B cell (primary cell): ENCODE data around the gene RPTOR. TPM values are rescaled to one million over a fixed set of nuclear protein-coding genes. Genes with fewer than 3 reads are reported as not detected.
"Not testable (repeated sequence)": the region's sequence is repeated elsewhere in the genome, so short reads cannot be mapped to it uniquely, and the experiment has no call there.

Source experiments
- ATAC-seq: fragments of 200-7000 bp; cut with Tn5 transposase; one replicate; pipeline ENCODE4 v1.10.0; 2021; ENCODE audit warnings: low read depth, mild to moderate bottlenecking, moderate number of reproducible peaks, moderate library complexity
- CTCF ChIA-PET: fragments of 350-600 bp; sonication (Branson Sonifier 250); formaldehyde crosslinking; loops from one replicate; lab custom pipeline; 2021; ENCODE audit warnings: antibody characterized with exemption, inconsistent platforms; lab: Charles Lee
- POLR2A ChIA-PET: fragments of 350-600 bp; sonication (Branson Sonifier 250); formaldehyde crosslinking; loops from one replicate; lab custom pipeline; 2021; ENCODE audit warnings: antibody characterized with exemption; lab: Charles Lee
- DNase-seq: peaks from one replicate; pipeline ENCODE4 v3.0.0; 2013
- H2AFZ ChIP-seq: 2 replicates; pipeline ENCODE4 v1.6.1; 2012; ENCODE audit warnings: mild to moderate bottlenecking, low read depth, low read length; ENCODE audit not compliant: insufficient read depth, poor library complexity, severe bottlenecking
- H3K27ac ChIP-seq, 2 donors: 1 replicate in 1 of 2; 2 replicates in 1 of 2; pipeline ENCODE4 v1.5.1; 2012 to 2013; ENCODE audit warnings: low read length in 2 of 2, mild to moderate bottlenecking in 2 of 2, moderate library complexity in 1 of 2
- H3K27me3 ChIP-seq, 4 experiments: fragments of 200-600 bp in 1 of 4; sonication (generic) in 1 of 4; replicated peaks in 1 of 4; 1 replicate in 2 of 4; 2 replicates in 2 of 4; pipeline versions ENCODE4 v1.6.1 to v1.7.0; 2013 to 2016; ENCODE audit warnings: low read length in 3 of 4, mild to moderate bottlenecking in 2 of 4, mixed read lengths in 1 of 4, moderate library complexity in 1 of 4; ENCODE audit not compliant: insufficient read depth in 4 of 4, control insufficient read depth in 3 of 4; ENCODE audit errors: control extremely low read depth in 1 of 4
- H3K36me3 ChIP-seq, 2 experiments: replicated peaks in 1 of 2; 1 replicate in 1 of 2; 2 replicates in 1 of 2; pipeline versions ENCODE4 v1.6.1 to v1.7.1; 2013; ENCODE audit warnings: low read length in 1 of 2; ENCODE audit not compliant: insufficient read depth in 2 of 2, control insufficient read depth in 1 of 2; ENCODE audit errors: control extremely low read depth in 1 of 2, extremely low read depth in 1 of 2
- H3K4me1 ChIP-seq, 2 donors: fragments of 200-600 bp in 1 of 2; sonication (generic) in 1 of 2; 1 replicate in 1 of 2; 2 replicates in 1 of 2; pipeline versions ENCODE4 v1.5.1 to v1.6.1; 2013 to 2017; ENCODE audit warnings: low read length in 2 of 2; ENCODE audit not compliant: control insufficient read depth in 2 of 2, insufficient read depth in 2 of 2
- H3K4me2 ChIP-seq: replicated peaks from 2 replicates; pipeline ENCODE3; 2012; ENCODE audit warnings: mild to moderate bottlenecking, low read depth, low read length; ENCODE audit not compliant: poor library complexity, severe bottlenecking
- H3K4me3 ChIP-seq, 5 experiments: fragments of 200-600 bp in 1 of 5; sonication (generic) in 1 of 5; 1 replicate in 3 of 5; 2 replicates in 2 of 5; pipeline versions ENCODE4 v1.5.1 to v1.7.0; 2011 to 2016; ENCODE audit warnings: low read length in 4 of 5, mild to moderate bottlenecking in 4 of 5, low read depth in 2 of 5, control low read depth in 1 of 5, moderate library complexity in 1 of 5; ENCODE audit not compliant: insufficient read depth in 1 of 5; ENCODE audit errors: control extremely low read depth in 1 of 5, extremely low read depth in 1 of 5
- H3K79me2 ChIP-seq: fragments of 200-600 bp; sonication (generic); one replicate; pipeline ENCODE4 v1.6.0; 2016; ENCODE audit warnings: low read length; ENCODE audit not compliant: control insufficient read depth, insufficient read depth
- H3K9ac ChIP-seq: fragments of 200-600 bp; sonication (generic); 2 replicates; pipeline ENCODE4 v1.6.1; 2017; ENCODE audit warnings: mild to moderate bottlenecking, low read length, moderate library complexity
- H3K9me3 ChIP-seq, 3 donors: one replicate each; pipeline versions ENCODE4 v1.6.1 to v1.7.1; 2013; ENCODE audit warnings: low read length in 2 of 3; ENCODE audit not compliant: control insufficient read depth in 2 of 3, insufficient read depth in 1 of 3; ENCODE audit errors: control extremely low read depth in 1 of 3
- H4K20me1 ChIP-seq: 2 replicates; pipeline ENCODE4 v1.6.0; 2012; ENCODE audit warnings: mild to moderate bottlenecking, low read length; ENCODE audit not compliant: insufficient read depth, control insufficient read depth, poor library complexity, severe bottlenecking
- H3K27ac Mint-ChIP-seq: one replicate; pipeline ENCODE4 v1.8.0; 2021; ENCODE audit warnings: mixed read lengths
- H3K27me3 Mint-ChIP-seq: one replicate; pipeline ENCODE4 v1.8.0; 2021; ENCODE audit warnings: mixed read lengths
- H3K4me1 Mint-ChIP-seq: one replicate; pipeline ENCODE4 v1.8.0; 2021; ENCODE audit warnings: mixed read lengths
- H3K4me3 Mint-ChIP-seq: one replicate; pipeline ENCODE4 v1.8.0; 2021; ENCODE audit warnings: mixed read lengths
- H3K9me3 Mint-ChIP-seq: one replicate; pipeline ENCODE4 v1.8.0; 2022; ENCODE audit warnings: mixed read lengths; ENCODE audit not compliant: insufficient read depth
- CTCF ChIP-seq: fragments of 200-600 bp; IDR thresholded peaks from one replicate; pipeline ENCODE4 v1.8.0; 2022; ENCODE audit warnings: antibody characterized with exemption, mild to moderate bottlenecking
- EZH2 ChIP-seq: IDR thresholded peaks from 2 replicates; pipeline ENCODE4 v1.6.1; 2012; ENCODE audit warnings: borderline replicate concordance, low read depth, mild to moderate bottlenecking, moderate library complexity, low read length; ENCODE audit not compliant: insufficient read depth, poor library complexity, severe bottlenecking
- WGBS: methylation state at CpG from one replicate; pipeline ENCODE4 v1.1.5; 2013; ENCODE audit warnings: missing lambda C conversion rate; ENCODE audit not compliant: insufficient coverage; 5-methylcytosine and 5-hydroxymethylcytosine counted together
- intact Hi-C: fragments of 100-400 bp; cut with micrococcal nuclease; formaldehyde crosslinking; loops from one replicate; pipeline ENCODE4 v1.10.0; 2022
- polyA plus RNA-seq: library from polyadenylated mRNA; depleted of rRNA; stranded (reverse); fragments of >200 nt; gene quantifications from 2 replicates; pipeline ENCODE4 v1.2.3, GENCODE V29; 2012
- total RNA-seq, 2 donors: library from RNA; stranded (reverse); fragments of 120-200 nt in 1 of 2; gene quantifications; 1 replicate in 1 of 2; 2 replicates in 1 of 2; pipeline versions ENCODE4 v1.2.3 to v1.2.4, GENCODE V29; 2013 to 2022

Gene RPTOR
- total and polyA plus RNA-seq, 2 donors (not counting 1 experiment from before 2014, with no cell fraction given) = 13.4 to 58.8 TPM

- intact Hi-C loops = no loop called here
- H3K36me3 ChIP-seq = peaks cover 0 to 4% of the 10 kb centered on the region in 2 experiments
- no peaks in the 10 kb centered on the region for H3K79me2 ChIP-seq
- H3K9me3 ChIP-seq = no peaks in the 10 kb centered on the region
- H3K27ac Mint-ChIP-seq = no peak overlapping the region
- peaks cover 54% of the 10 kb centered on the region for H3K4me1 Mint-ChIP-seq
- H3K9me3 Mint-ChIP-seq = no peaks in the 10 kb centered on the region
- CTCF ChIA-PET = no interaction called here
- H2AFZ ChIP-seq = no peak overlapping the region
- POLR2A ChIA-PET = no interaction called here
- H4K20me1 ChIP-seq = no peaks in the 10 kb centered on the region
- no peak for ATAC-seq
- H3K4me3 ChIP-seq = no peak overlapping the region
- 83% methylated on average over 6 of the region's 11 CpGs for WGBS
- H3K4me1 ChIP-seq = peaks cover 28 to 32% of the 10 kb centered on the region in 2 donors
- no peaks in the 10 kb centered on the region for H3K27me3 Mint-ChIP-seq
- H3K9ac ChIP-seq = no peak overlapping the region
- no peak overlapping the region for H3K4me3 Mint-ChIP-seq
- DNase-seq = no peak
- no peak overlapping the region for H3K27ac ChIP-seq
- TF ChIP-seq EZH2 = no peak
- no peak for TF ChIP-seq CTCF
- H3K4me2 ChIP-seq = no peak overlapping the region
- H3K27me3 ChIP-seq = no peaks in the 10 kb centered on the region
Measured at GRCh38 chr17:80762076-80762475, 217.4 kb downstream of the RPTOR start.

GRCh38 chr17:80763293-80763867 is 218.7 kb downstream of the RPTOR start:
- Mint-ChIP-seq H3K27ac (no peak overlapping the region), H3K9me3 (no peaks in the 10 kb centered on the region), H3K27me3 (no peaks in the 10 kb centered on the region), H3K4me1 (peaks cover 49% of the 10 kb centered on the region), H3K4me3 (no peak overlapping the region)
- Histone ChIP-seq H3K4me1 (peaks cover 28 to 31% of the 10 kb centered on the region in 2 donors), H3K27me3 (no peaks in the 10 kb centered on the region), H3K9me3 (no peaks in the 10 kb centered on the region), H3K9ac (no peak overlapping the region), H3K4me3 (no peak overlapping the region), H2AFZ (no peak overlapping the region), H3K4me2 (no peak overlapping the region), H3K79me2 (peaks cover 4% of the 10 kb centered on the region), H4K20me1 (no peaks in the 10 kb centered on the region), H3K36me3 (peaks cover 0 to 3% of the 10 kb centered on the region in 2 experiments), H3K27ac (no peak overlapping the region)
- ChIA-PET POLR2A (no interaction called here), CTCF (interaction anchor here (0.9 to 1.6 kb wide), 3 partner anchors 26 to 336 kb away, joined by 3 to 6 read pairs (median 4); no protein-coding TSS in a partner anchor)
- 58% methylated on average over 8 of the region's 15 CpGs for whole genome bisulfite sequencing
- intact Hi-C loops = no loop called here
- TF ChIP-seq CTCF (no peak), EZH2 (no peak)
- no peak for ATAC-seq
- no peak for DNase-seq

GRCh38 chr17:80764627-80765145 is 220.0 kb downstream of the RPTOR start:
- H4K20me1 ChIP-seq, intact Hi-C loops, H3K9me3 Mint-ChIP-seq, H3K36me3 ChIP-seq, H3K27me3 ChIP-seq, H3K27me3 Mint-ChIP-seq, DNase-seq, H3K9me3 ChIP-seq, POLR2A ChIA-PET: not testable (repeated sequence)
- peak; percentile 35 for ATAC-seq
- CTCF ChIA-PET = interaction anchor here (1.1 kb wide), 1 partner anchor 10 kb away, joined by 3 read pairs; no protein-coding TSS in a partner anchor
- H3K27ac Mint-ChIP-seq = peak overlapping the region; percentile 51
- H3K4me3 Mint-ChIP-seq = peak overlapping the region; percentile 21
- Histone ChIP-seq H3K4me2 (peak overlapping the region; percentile 51), H3K27ac (peak overlapping the region in 1 of 2 donors; percentile 3), H3K4me1 (peaks cover 24 to 28% of the 10 kb centered on the region in 2 donors), H3K9ac (peak overlapping the region; percentile 10), H2AFZ (peak overlapping the region; percentile 1), H3K4me3 (peak overlapping the region in 1 of 5 experiments; percentile 43), H3K79me2 (peaks cover 11% of the 10 kb centered on the region)
- 85% methylated on average over 2 of the region's 5 CpGs for WGBS
- H3K4me1 Mint-ChIP-seq = peaks cover 43% of the 10 kb centered on the region
